K562 (cell line): ENCODE data around the gene MYH7B. TPM values are rescaled to one million over a fixed set of nuclear protein-coding genes. Genes with fewer than 3 reads are reported as not detected.

Experiments used
- AFF4 ChIP-seq: sonication (generic); formaldehyde crosslinking; IDR thresholded peaks from 2 replicates; pipeline ENCODE4 v1.8.0; 2023; ENCODE audit warnings: mild to moderate bottlenecking, missing genetic modification reagents
- ARID4B ChIP-seq: sonication (generic); formaldehyde crosslinking; IDR thresholded peaks from 2 replicates; pipeline ENCODE4 v1.8.0; 2022; ENCODE audit warnings: mild to moderate bottlenecking, missing genetic modification reagents
- CUX1 ChIP-seq: fragments of 200-800 bp; sonication (Bioruptor generic); IDR thresholded peaks from 2 replicates; pipeline ENCODE4 v1.6.1; 2016; ENCODE audit warnings: missing genetic modification characterization, missing compliant biosample characterization
- ELK1 ChIP-seq: sonication (generic); formaldehyde crosslinking; IDR thresholded peaks from 2 replicates; pipeline ENCODE4 v1.8.1; 2022; ENCODE audit warnings: missing genetic modification reagents
- FOSL1 ChIP-seq: fragments of 200-800 bp; sonication (Bioruptor generic); conservative IDR thresholded peaks from 2 replicates; pipeline ENCODE4 v1.6.1; 2016; ENCODE audit warnings: missing genetic modification characterization, missing compliant biosample characterization
- LEF1 ChIP-seq: fragments of 450-650 bp; IDR thresholded peaks from 2 replicates; pipeline ENCODE4 v1.6.1; 2016; ENCODE audit warnings: mild to moderate bottlenecking
- MCM2 ChIP-seq: fragments of 450-650 bp; IDR thresholded peaks from 2 replicates; pipeline ENCODE4 v1.6.1; 2017; ENCODE audit warnings: low read depth, mild to moderate bottlenecking
- PRPF4 ChIP-seq: fragments of 200-400 bp; formaldehyde crosslinking; IDR thresholded peaks from one replicate; pipeline ENCODE4 v1.6.1; 2017; ENCODE audit warnings: low read length, low read depth, mild to moderate bottlenecking; ENCODE audit not compliant: insufficient read depth, poor library complexity, severe bottlenecking
- ZNF143 ChIP-seq: sonication (generic); formaldehyde crosslinking; IDR thresholded peaks from 2 replicates; pipeline ENCODE4 v1.9.0; 2022; ENCODE audit warnings: mild to moderate bottlenecking, missing genetic modification reagents
- ZNF175 ChIP-seq: fragments of 200-800 bp; sonication (Bioruptor generic); IDR thresholded peaks from 2 replicates; pipeline ENCODE4 v1.6.1; 2016; ENCODE audit warnings: low read depth, mild to moderate bottlenecking, missing genetic modification characterization, missing compliant biosample characterization
- ZNF184 ChIP-seq: sonication (generic); formaldehyde crosslinking; IDR thresholded peaks from 2 replicates; pipeline ENCODE4 v1.5.0; 2020; ENCODE audit warnings: missing genetic modification reagents
- polyA plus RNA-seq, 8 experiments: library from polyadenylated mRNA; depleted of rRNA in 4 of 8; stranded (reverse) in 5 of 8; unstranded in 3 of 8; fragments of >200 nt; fragmentation: Nextera tagmentation in 2 of 8; fragmentation: Illumina TruSeq in 1 of 8; extraction: Ambion mirVana in 2 of 8; extraction: Trizol in 1 of 8; gene quantifications; 2 replicates each; pipeline versions ENCODE4 v1.2.1 to v1.2.3, GENCODE V29; 2011 to 2014; ENCODE audit warnings: inconsistent platforms in 1 of 8, missing spikeins in 1 of 8
- total RNA-seq, 7 experiments: library from RNA; depleted of rRNA in 6 of 7; stranded (reverse); fragments of >200 nt in 6 of 7; fragmentation: Illumina TruSeq in 2 of 7; extraction: Trizol in 2 of 7; gene quantifications; 2 replicates each; pipeline versions ENCODE4 v1.2.1 to v1.2.3, GENCODE V29; 2011 to 2021; ENCODE audit warnings: low replicate concordance in 1 of 7

The MYH7B gene
- total and polyA plus RNA-seq, 9 of the 15 experiments (the other 6 are each of a cell fraction or from before 2014, with no cell fraction given) = 0.07 to 0.34 (median 0.13) TPM; not detected in 3

- TF ChIP-seq ARID4B (CRISPR knock-in tag) (peak; percentile 85), AFF4 (CRISPR knock-in tag) (peak; percentile 94), CUX1 (CRISPR knock-in tag) (no peak), MCM2 (no peak), LEF1 (0 out of 2 replicates have a peak, but pooled peaks have one; percentile 18), ELK1 (CRISPR knock-in tag) (no peak), ZNF175 (CRISPR knock-in tag) (peak; percentile 62; the same call in 1 of the 2 replicates), PRPF4 (no peak), ZNF143 (CRISPR knock-in tag) (no peak; the same call in none of the 2 replicates), ZNF184 (CRISPR knock-in tag) (no peak), FOSL1 (peak; percentile 37; the same call in 1 of the 2 replicates)
Measured at GRCh38 chr20:34955231-34956040, at the start of gene MYH7B, which contains the start of gene GSS (continued).
